ENCODE measurements around the gene AFF3. TPM values are rescaled to one million over a fixed set of nuclear protein-coding genes. Genes with fewer than 3 reads are reported as not detected.

The AFF3 gene
- total and polyA plus RNA-seq, 10 of the 15 experiments (the other 5 are each of a cell fraction or from before 2014, with no cell fraction given), result 0.26 to 5.5 (median 3.0) TPM

DNA sequence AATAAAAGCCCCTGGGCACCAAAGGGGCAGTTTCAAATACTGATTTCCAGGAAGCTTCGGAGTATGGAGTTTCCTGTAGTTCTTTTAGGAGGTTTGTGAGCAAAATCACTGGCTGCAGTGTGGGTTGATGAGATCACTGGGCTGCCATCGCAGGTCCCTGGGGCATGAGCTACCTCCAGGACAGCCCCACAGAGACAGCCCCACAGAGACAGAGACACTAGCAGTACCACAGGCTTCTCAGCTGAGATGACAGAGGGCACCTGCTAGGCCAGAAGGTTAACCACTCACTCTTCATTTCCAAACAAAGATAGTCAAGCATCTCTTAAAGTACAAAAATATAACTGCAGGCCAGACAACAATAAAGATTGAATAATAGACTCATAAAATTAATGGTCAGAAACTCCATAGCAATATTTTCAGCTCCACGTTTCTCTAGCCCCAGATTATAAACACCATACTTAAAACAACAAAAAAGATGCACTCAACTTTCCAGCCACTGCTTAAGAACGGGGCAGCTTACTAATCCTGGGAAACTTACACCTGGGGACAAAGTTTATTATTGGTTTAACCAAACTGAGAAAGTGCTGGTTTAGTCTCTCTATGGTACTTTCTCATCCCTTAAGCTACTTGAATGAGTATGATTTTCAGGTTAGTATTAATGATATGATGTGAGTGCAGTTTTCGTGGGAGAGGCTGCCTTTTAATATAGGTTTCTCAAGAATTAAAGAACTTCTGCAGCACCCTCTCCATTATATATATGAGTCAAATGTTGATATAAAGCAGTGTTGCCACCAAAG is 11.6 kb downstream of the AFF3 start:
- Histone ChIP-seq H3K27ac (ENCODE audit: control insufficient read depth, insufficient read depth) (no peak overlapping the region), H3K4me1 (ENCODE audit: control insufficient read depth, insufficient read depth, low read length) (peaks cover 12% of the 10 kb centered on the region), H3K79me2 (ENCODE audit: control insufficient read depth, insufficient read depth, low read length) (no peaks in the 10 kb centered on the region), H3K9ac (ENCODE audit: control insufficient read depth, insufficient read depth, low read length) (no peak overlapping the region), H3K9me3 (replicated peaks; ENCODE audit: control insufficient read depth, insufficient read depth, low read length) (no peaks in the 10 kb centered on the region; the same call in 1 of the 3 replicates), H3K27me3 (replicated peaks in 1 of 2; ENCODE audit: control insufficient read depth in 2 of 2, insufficient read depth in 2 of 2, low read length in 1 of 2) (no peaks in the 10 kb centered on the region; a peak in 1 of 4 replicates), H3K36me3 (ENCODE audit: control insufficient read depth in 2 of 2, insufficient read depth in 2 of 2, low read length in 1 of 2) (no peaks in the 10 kb centered on the region), H2AFZ (ENCODE audit: control insufficient read depth, low read depth, low read length) (no peak overlapping the region), H3K4me3 (no peak overlapping the region), H3K4me2 (ENCODE audit: control insufficient read depth, insufficient read depth) (no peak overlapping the region), H4K20me1 (ENCODE audit: control insufficient read depth, insufficient read depth) (0 out of 2 replicates have a peak, but pooled peaks cover 3% of the 10 kb centered on the region)
- intact Hi-C loops (cut with micrococcal nuclease; ENCODE audit: unreplicated experiment) (no loop called here), in situ Hi-C loops (cut with MboI) (no loop called here)
- 0% methylated on average over 5 of the region's 5 CpGs for WGBS (ENCODE audit: insufficient coverage, insufficient replicate concordance, low lambda C conversion rate, missing lambda C conversion rate)
- ChIA-PET RAD21 (ENCODE audit: unreplicated experiment) (no interaction called here), SMC1A (ENCODE audit: uncharacterized antibody, unreplicated experiment) (no interaction called here), CTCF (no interaction called here), POLR2A (no interaction called here)
- no TSS peak for BruUV-seq (replicated peaks)
- DNase-seq (ENCODE audit: low read depth, low spot score) (no peak), ATAC-seq (no peak), FAIRE-seq (no peak)
- TF ChIP-seq TCF12 (IDR thresholded peaks at IDR 0.05; ENCODE audit: low read depth, low read length) (no peak), CUX1 (IDR thresholded peaks at IDR 0.05; ENCODE audit: insufficient replicate concordance, low read depth, low read length) (no peak), ZSCAN29 (IDR thresholded peaks at IDR 0.05) (no peak), ZZZ3 (IDR thresholded peaks at IDR 0.05; ENCODE audit: control insufficient read depth, insufficient read length, low read depth) (no peak), MEF2B (IDR thresholded peaks at IDR 0.05; ENCODE audit: partially characterized antibody, poor library complexity, severe bottlenecking) (no peak), BCL11A (IDR thresholded peaks at IDR 0.05; ENCODE audit: low read depth, low read length) (no peak), MXI1 (IDR thresholded peaks at IDR 0.05; ENCODE audit: low read depth, low read length) (no peak), CBX5 (IDR thresholded peaks at IDR 0.05; ENCODE audit: low read depth) (no peak), GABPA (IDR thresholded peaks at IDR 0.05; ENCODE audit: low read depth) (no peak), ZBTB33 (IDR thresholded peaks at IDR 0.05) (no peak)
- TF ChIP-seq, protein P1, sequence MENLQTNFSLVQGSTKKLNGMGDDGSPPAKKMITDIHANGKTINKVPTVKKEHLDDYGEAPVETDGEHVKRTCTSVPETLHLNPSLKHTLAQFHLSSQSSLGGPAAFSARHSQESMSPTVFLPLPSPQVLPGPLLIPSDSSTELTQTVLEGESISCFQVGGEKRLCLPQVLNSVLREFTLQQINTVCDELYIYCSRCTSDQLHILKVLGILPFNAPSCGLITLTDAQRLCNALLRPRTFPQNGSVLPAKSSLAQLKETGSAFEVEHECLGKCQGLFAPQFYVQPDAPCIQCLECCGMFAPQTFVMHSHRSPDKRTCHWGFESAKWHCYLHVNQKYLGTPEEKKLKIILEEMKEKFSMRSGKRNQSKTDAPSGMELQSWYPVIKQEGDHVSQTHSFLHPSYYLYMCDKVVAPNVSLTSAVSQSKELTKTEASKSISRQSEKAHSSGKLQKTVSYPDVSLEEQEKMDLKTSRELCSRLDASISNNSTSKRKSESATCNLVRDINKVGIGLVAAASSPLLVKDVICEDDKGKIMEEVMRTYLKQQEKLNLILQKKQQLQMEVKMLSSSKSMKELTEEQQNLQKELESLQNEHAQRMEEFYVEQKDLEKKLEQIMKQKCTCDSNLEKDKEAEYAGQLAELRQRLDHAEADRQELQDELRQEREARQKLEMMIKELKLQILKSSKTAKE (IDR thresholded peaks at IDR 0.05; ENCODE audit: low read depth, poor library complexity, severe bottlenecking), result no peak
- TF ChIP-seq, protein P2, sequence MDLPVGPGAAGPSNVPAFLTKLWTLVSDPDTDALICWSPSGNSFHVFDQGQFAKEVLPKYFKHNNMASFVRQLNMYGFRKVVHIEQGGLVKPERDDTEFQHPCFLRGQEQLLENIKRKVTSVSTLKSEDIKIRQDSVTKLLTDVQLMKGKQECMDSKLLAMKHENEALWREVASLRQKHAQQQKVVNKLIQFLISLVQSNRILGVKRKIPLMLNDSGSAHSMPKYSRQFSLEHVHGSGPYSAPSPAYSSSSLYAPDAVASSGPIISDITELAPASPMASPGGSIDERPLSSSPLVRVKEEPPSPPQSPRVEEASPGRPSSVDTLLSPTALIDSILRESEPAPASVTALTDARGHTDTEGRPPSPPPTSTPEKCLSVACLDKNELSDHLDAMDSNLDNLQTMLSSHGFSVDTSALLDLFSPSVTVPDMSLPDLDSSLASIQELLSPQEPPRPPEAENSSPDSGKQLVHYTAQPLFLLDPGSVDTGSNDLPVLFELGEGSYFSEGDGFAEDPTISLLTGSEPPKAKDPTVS (IDR thresholded peaks at IDR 0.05; ENCODE audit: low read depth, low read length), result no peak

All from GM12878 (cell line).